GM13977 (cell line): Measurements from ENCODE around the gene CASK.

Source experiments
- DNase-seq: peaks from one replicate; pipeline ENCODE4 v3.0.0; 2012; ENCODE audit warnings: low spot score
- CTCF ChIP-seq: IDR thresholded peaks from 2 replicates; pipeline ENCODE4 v1.5.1; 2012; ENCODE audit warnings: mild to moderate bottlenecking, control low read depth; ENCODE audit not compliant: insufficient read depth; ENCODE audit errors: extremely low read depth, missing control alignments
- in situ Hi-C: fragments of 300-500 bp; cut with MboI; formaldehyde crosslinking; loops from one replicate; pipeline ENCODE4 v1.12.0; 2022; ENCODE audit warnings: low sequenced_read_pairs, low pct_unique_long_range_greater_than_20kb, mixed read lengths, inconsistent platforms; ENCODE audit not compliant: unreplicated experiment

CASK gene

DNA sequence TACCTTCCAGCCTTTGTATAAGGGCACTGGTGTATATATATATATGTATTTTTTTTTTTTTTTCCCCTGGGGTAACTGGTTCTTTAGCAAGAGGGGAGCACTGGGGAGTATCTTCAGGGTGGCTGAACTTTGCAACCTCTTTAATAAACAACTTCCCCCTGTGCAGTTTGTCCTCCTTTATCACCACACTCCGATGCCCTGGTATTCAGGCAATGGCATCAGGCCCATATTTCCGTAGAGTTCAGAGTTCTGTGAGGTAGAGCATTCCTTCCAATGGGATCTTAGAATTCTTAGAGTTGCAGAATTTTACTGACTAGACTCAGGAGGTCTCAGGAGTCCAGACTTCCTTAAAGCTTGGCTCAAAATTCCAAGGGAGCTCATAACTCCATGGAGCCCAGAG lies 451.6 kb downstream of the CASK start:
- DNase-seq = no peak
- no peak for TF ChIP-seq CTCF
- in situ Hi-C loops = no loop called here

GRCh38 chrX:41470706-41471105 lies 452.6 kb downstream of the CASK start:
- in situ Hi-C loops = no loop called here
- TF ChIP-seq CTCF = no peak
- no peak for DNase-seq

GRCh38 chrX:41468647-41469323 lies 454.6 kb downstream of the CASK start:
- DNase-seq = no peak
- TF ChIP-seq CTCF = no peak
- in situ Hi-C loops = no loop called here
